ENCODE data around the gene NR0B1. TPM values are rescaled to one million over a fixed set of nuclear protein-coding genes. Genes with fewer than 3 reads are reported as not detected.
A peak's percentile ranks its signal among the peaks of the same experiment; 100 is the strongest.

The NR0B1 gene
- polyA plus RNA-seq (2013, experiment 1 of 2): 0.22 TPM
- 0.34 TPM for polyA plus RNA-seq (2013, experiment 2 of 2)

GRCh38 chrX:30309139-30309571 lies at the start of gene NR0B1:
NR0B1 (minus strand) TSS chrX:30309390; CDS start chrX:30309363, 27 bp downstream.
- peaks cover 0 to 35% of the 10 kb centered on the region in 2 experiments for H3K27me3 ChIP-seq (ENCODE audit: control insufficient read depth in 1 of 2, insufficient read depth in 1 of 2, low read length in 2 of 2)
- H3K4me3 ChIP-seq (ENCODE audit: insufficient read depth in 1 of 2, low read depth in 1 of 2, low read length in 2 of 2): peak within 1 kb of the TSS; percentile 50 to 80
- no peak within 1 kb of the TSS for H2BK5ac ChIP-seq (ENCODE audit: low read depth, low read length, poor library complexity, severe bottlenecking)
- no peak within 1 kb of the TSS for H2AK5ac ChIP-seq (ENCODE audit: low read length, severe bottlenecking)
- no peak within 1 kb of the TSS for H2BK12ac ChIP-seq (ENCODE audit: low read length in 2 of 2)
- H4K91ac ChIP-seq (ENCODE audit: low read length): no peak within 1 kb of the TSS
- H3K9me3 ChIP-seq (ENCODE audit: control insufficient read depth, low read length): no peaks in the 10 kb centered on the region
- no peak within 1 kb of the TSS for H3K27ac ChIP-seq (ENCODE audit: low read length, poor library complexity, severe bottlenecking)
- no peaks in the 10 kb centered on the region for H3K79me1 ChIP-seq (replicated peaks; ENCODE audit: low read length, poor library complexity, severe bottlenecking)
- no peak within 1 kb of the TSS for H4K8ac ChIP-seq (ENCODE audit: low read length)
- H3K9ac ChIP-seq (ENCODE audit: low read length): peak within 1 kb of the TSS; percentile 80
- no CpG with 5 or more reads among the region's 46 CpGs for WGBS
- H3K18ac ChIP-seq (ENCODE audit: low read depth in 1 of 2, low read length in 2 of 2): peak within 1 kb of the TSS in 1 of 2 experiments; percentile 8
- H3K4ac ChIP-seq (ENCODE audit: low read depth in 1 of 2, low read length in 2 of 2): no peak within 1 kb of the TSS
- no peak within 1 kb of the TSS for H2AFZ ChIP-seq (ENCODE audit: low read depth, low read length)
- peak within 1 kb of the TSS; percentile 77 for H3K4me2 ChIP-seq (ENCODE audit: low read length, poor library complexity, severe bottlenecking)
- no peak within 1 kb of the TSS for H2BK15ac ChIP-seq (ENCODE audit: low read depth, poor library complexity, severe bottlenecking)
- peak; percentile 15 for DNase-seq
- peaks cover 0 to 10% of the 10 kb centered on the region in 2 experiments for H3K36me3 ChIP-seq (ENCODE audit: control insufficient read depth in 1 of 2, insufficient read depth in 2 of 2, low read depth in 1 of 2, low read length in 2 of 2)
- no peak within 1 kb of the TSS for H2BK120ac ChIP-seq (ENCODE audit: low read depth, low read length)
- no peak within 1 kb of the TSS for H3K23ac ChIP-seq (ENCODE audit: low read length in 2 of 2)
- H3K4me1 ChIP-seq (ENCODE audit: control insufficient read depth, insufficient read depth, low read depth, low read length): peaks cover 15% of the 10 kb centered on the region
- no peak within 1 kb of the TSS for H3K14ac ChIP-seq (ENCODE audit: low read length in 2 of 2)

GRCh38 chrX:30349946-30350345 lies 40.8 kb upstream of the NR0B1 start:
- Histone ChIP-seq H3K36me3 (ENCODE audit: control insufficient read depth in 1 of 2, insufficient read depth in 2 of 2, low read depth in 1 of 2, low read length in 2 of 2) (no peaks in the 10 kb centered on the region), H3K4me3 (ENCODE audit: insufficient read depth in 1 of 2, low read depth in 1 of 2, low read length in 2 of 2) (no peak overlapping the region), H3K23ac (ENCODE audit: low read length in 2 of 2) (no peak overlapping the region), H2AFZ (ENCODE audit: low read depth, low read length) (no peak overlapping the region), H3K4me1 (ENCODE audit: control insufficient read depth, insufficient read depth, low read depth, low read length) (no peaks in the 10 kb centered on the region), H3K79me1 (replicated peaks; ENCODE audit: low read length, poor library complexity, severe bottlenecking) (no peaks in the 10 kb centered on the region), H3K18ac (ENCODE audit: low read depth in 1 of 2, low read length in 2 of 2) (no peak overlapping the region), H3K27me3 (ENCODE audit: control insufficient read depth in 1 of 2, insufficient read depth in 1 of 2, low read length in 2 of 2) (peaks cover 0 to 4% of the 10 kb centered on the region in 2 experiments), H3K27ac (ENCODE audit: low read length, poor library complexity, severe bottlenecking) (no peak overlapping the region), H2BK5ac (ENCODE audit: low read depth, low read length, poor library complexity, severe bottlenecking) (no peak overlapping the region), H3K4me2 (ENCODE audit: low read length, poor library complexity, severe bottlenecking) (no peak overlapping the region), H3K14ac (ENCODE audit: low read length in 2 of 2) (no peak overlapping the region), H2BK15ac (ENCODE audit: low read depth, poor library complexity, severe bottlenecking) (no peak overlapping the region), H3K9me3 (ENCODE audit: control insufficient read depth, low read length) (peaks cover 6% of the 10 kb centered on the region), H2BK12ac (ENCODE audit: low read length in 2 of 2) (no peak overlapping the region), H2BK120ac (ENCODE audit: low read depth, low read length) (no peak overlapping the region), H2AK5ac (ENCODE audit: low read length, severe bottlenecking) (no peak overlapping the region), H4K8ac (ENCODE audit: low read length) (no peak overlapping the region), H3K9ac (ENCODE audit: low read length) (no peak overlapping the region), H4K91ac (ENCODE audit: low read length) (no peak overlapping the region), H3K4ac (ENCODE audit: low read depth in 1 of 2, low read length in 2 of 2) (no peak overlapping the region)
- DNase-seq: no peak

GRCh38 chrX:30343206-30343605 lies 34.0 kb upstream of the NR0B1 start:
- H3K79me1 ChIP-seq (replicated peaks; ENCODE audit: low read length, poor library complexity, severe bottlenecking): no peaks in the 10 kb centered on the region
- no peak overlapping the region for H3K4me2 ChIP-seq (ENCODE audit: low read length, poor library complexity, severe bottlenecking)
- H4K91ac ChIP-seq (ENCODE audit: low read length): no peak overlapping the region
- no peak overlapping the region for H2BK12ac ChIP-seq (ENCODE audit: low read length in 2 of 2)
- no peak overlapping the region for H2AK5ac ChIP-seq (ENCODE audit: low read length, severe bottlenecking)
- no peaks in the 10 kb centered on the region for H3K36me3 ChIP-seq (ENCODE audit: control insufficient read depth in 1 of 2, insufficient read depth in 2 of 2, low read depth in 1 of 2, low read length in 2 of 2)
- 14% methylated on average over 2 of the region's 4 CpGs for WGBS
- no peak overlapping the region for H4K8ac ChIP-seq (ENCODE audit: low read length)
- no peaks in the 10 kb centered on the region for H3K9me3 ChIP-seq (ENCODE audit: control insufficient read depth, low read length)
- H2AFZ ChIP-seq (ENCODE audit: low read depth, low read length): no peak overlapping the region
- no peak overlapping the region for H2BK15ac ChIP-seq (ENCODE audit: low read depth, poor library complexity, severe bottlenecking)
- DNase-seq: no peak
- no peak overlapping the region for H3K4ac ChIP-seq (ENCODE audit: low read depth in 1 of 2, low read length in 2 of 2)
- no peak overlapping the region for H3K27ac ChIP-seq (ENCODE audit: low read length, poor library complexity, severe bottlenecking)
- no peak overlapping the region for H3K9ac ChIP-seq (ENCODE audit: low read length)
- no peak overlapping the region for H2BK120ac ChIP-seq (ENCODE audit: low read depth, low read length)
- H2BK5ac ChIP-seq (ENCODE audit: low read depth, low read length, poor library complexity, severe bottlenecking): no peak overlapping the region
- H3K27me3 ChIP-seq (ENCODE audit: control insufficient read depth in 1 of 2, insufficient read depth in 1 of 2, low read length in 2 of 2): peaks cover 0 to 4% of the 10 kb centered on the region in 2 experiments
- no peaks in the 10 kb centered on the region for H3K4me1 ChIP-seq (ENCODE audit: control insufficient read depth, insufficient read depth, low read depth, low read length)
- no peak overlapping the region for H3K23ac ChIP-seq (ENCODE audit: low read length in 2 of 2)
- no peak overlapping the region for H3K14ac ChIP-seq (ENCODE audit: low read length in 2 of 2)
- no peak overlapping the region for H3K4me3 ChIP-seq (ENCODE audit: insufficient read depth in 1 of 2, low read depth in 1 of 2, low read length in 2 of 2)
- no peak overlapping the region for H3K18ac ChIP-seq (ENCODE audit: low read depth in 1 of 2, low read length in 2 of 2)

GRCh38 chrX:30340753-30341152 lies 31.6 kb upstream of the NR0B1 start:
- no peak overlapping the region for H2BK120ac ChIP-seq (ENCODE audit: low read depth, low read length)
- H3K9me3 ChIP-seq (ENCODE audit: control insufficient read depth, low read length): no peaks in the 10 kb centered on the region
- H3K79me1 ChIP-seq (replicated peaks; ENCODE audit: low read length, poor library complexity, severe bottlenecking): no peaks in the 10 kb centered on the region
- peak overlapping the region; percentile 42 for H2AFZ ChIP-seq (ENCODE audit: low read depth, low read length)
- H3K4me2 ChIP-seq (ENCODE audit: low read length, poor library complexity, severe bottlenecking): no peak overlapping the region
- H3K4me3 ChIP-seq (ENCODE audit: insufficient read depth in 1 of 2, low read depth in 1 of 2, low read length in 2 of 2): no peak overlapping the region
- H3K9ac ChIP-seq (ENCODE audit: low read length): no peak overlapping the region
- H2AK5ac ChIP-seq (ENCODE audit: low read length, severe bottlenecking): no peak overlapping the region
- H4K91ac ChIP-seq (ENCODE audit: low read length): no peak overlapping the region
- H4K8ac ChIP-seq (ENCODE audit: low read length): no peak overlapping the region
- WGBS: 93% methylated on average over 6 of the region's 7 CpGs
- H3K18ac ChIP-seq (ENCODE audit: low read depth in 1 of 2, low read length in 2 of 2): no peak overlapping the region
- H3K36me3 ChIP-seq (ENCODE audit: control insufficient read depth in 1 of 2, insufficient read depth in 2 of 2, low read depth in 1 of 2, low read length in 2 of 2): no peaks in the 10 kb centered on the region
- no peak for DNase-seq
- H2BK5ac ChIP-seq (ENCODE audit: low read depth, low read length, poor library complexity, severe bottlenecking): no peak overlapping the region
- no peak overlapping the region for H2BK12ac ChIP-seq (ENCODE audit: low read length in 2 of 2)
- no peak overlapping the region for H3K23ac ChIP-seq (ENCODE audit: low read length in 2 of 2)
- no peak overlapping the region for H3K4ac ChIP-seq (ENCODE audit: low read depth in 1 of 2, low read length in 2 of 2)
- no peak overlapping the region for H3K27ac ChIP-seq (ENCODE audit: low read length, poor library complexity, severe bottlenecking)
- H3K14ac ChIP-seq (ENCODE audit: low read length in 2 of 2): no peak overlapping the region
- no peak overlapping the region for H2BK15ac ChIP-seq (ENCODE audit: low read depth, poor library complexity, severe bottlenecking)
- H3K4me1 ChIP-seq (ENCODE audit: control insufficient read depth, insufficient read depth, low read depth, low read length): no peaks in the 10 kb centered on the region
- H3K27me3 ChIP-seq (ENCODE audit: control insufficient read depth in 1 of 2, insufficient read depth in 1 of 2, low read length in 2 of 2): peaks cover 0 to 3% of the 10 kb centered on the region in 2 experiments

Measured in mesenchymal stem cell (in vitro differentiated cells and primary cell).